Measurements from ENCODE around the gene ADGRL2.

GRCh38 chr1:82007804-82008203, 207.1 kb downstream of the ADGRL2 start:
- TF ChIP-seq CTCF (IDR thresholded peaks at IDR 0.05) (no peak), POLR2A (IDR thresholded peaks at IDR 0.05) (no peak)

Measured in lower leg skin (tissue), 3 donors.